Activated CD8-positive, alpha-beta T cell treated with anti-CD3 and anti-CD28 coated beads, Interleukin-2, amount 10 ng/mL, durations not matched to agents 7 days and 5 days (primary cell): Measurements from ENCODE around the gene BPTF. TPM values are rescaled to one million over a fixed set of nuclear protein-coding genes. Genes with fewer than 3 reads are reported as not detected.
"Not testable (repeated sequence)": the region's sequence is repeated elsewhere in the genome, so short reads cannot be mapped to it uniquely, and the experiment has no call there.

Experiments used
- ATAC-seq: fragments of 150-1000 bp; cut with Tn5 transposase; one replicate; pipeline ENCODE4 v1.10.0; 2021; ENCODE audit warnings: moderate library complexity
- CTCF ChIA-PET: fragments of 350-600 bp; sonication (Branson Sonifier 250); formaldehyde crosslinking; loops from one replicate; lab custom pipeline; 2021; ENCODE audit warnings: antibody characterized with exemption; lab: Charles Lee
- POLR2A ChIA-PET: fragments of 350-600 bp; sonication (Branson Sonifier 250); formaldehyde crosslinking; loops from one replicate; lab custom pipeline; 2021; ENCODE audit warnings: antibody characterized with exemption; lab: Charles Lee
- DNase-seq: peaks from one replicate; pipeline ENCODE4 v3.0.0-alpha.2; 2020
- H3K27ac Mint-ChIP-seq: one replicate; pipeline ENCODE4 v1.8.0; 2021; ENCODE audit warnings: mild to moderate bottlenecking, mixed read lengths
- H3K27me3 Mint-ChIP-seq: one replicate; pipeline ENCODE4 v1.8.0; 2021; ENCODE audit warnings: low read depth, mixed read lengths
- H3K36me3 Mint-ChIP-seq: one replicate; pipeline ENCODE4 v1.8.0; 2021; ENCODE audit warnings: low read depth, mixed read lengths
- H3K4me1 Mint-ChIP-seq: one replicate; pipeline ENCODE4 v1.8.0; 2021; ENCODE audit warnings: low read depth, mixed read lengths
- H3K4me3 Mint-ChIP-seq: one replicate; pipeline ENCODE4 v1.8.0; 2021; ENCODE audit warnings: mild to moderate bottlenecking, mixed read lengths
- H3K9me3 Mint-ChIP-seq: one replicate; pipeline ENCODE4 v1.8.0; 2022; ENCODE audit warnings: mixed read lengths; ENCODE audit not compliant: insufficient read depth
- total RNA-seq, 2 experiments: library from RNA; stranded (reverse); gene quantifications; one replicate each; pipeline ENCODE4 v1.2.3, GENCODE V29; 2021

BPTF gene
- total RNA-seq, 2 experiments from 2014 or later: 85.9 to 87.0 TPM

DNA sequence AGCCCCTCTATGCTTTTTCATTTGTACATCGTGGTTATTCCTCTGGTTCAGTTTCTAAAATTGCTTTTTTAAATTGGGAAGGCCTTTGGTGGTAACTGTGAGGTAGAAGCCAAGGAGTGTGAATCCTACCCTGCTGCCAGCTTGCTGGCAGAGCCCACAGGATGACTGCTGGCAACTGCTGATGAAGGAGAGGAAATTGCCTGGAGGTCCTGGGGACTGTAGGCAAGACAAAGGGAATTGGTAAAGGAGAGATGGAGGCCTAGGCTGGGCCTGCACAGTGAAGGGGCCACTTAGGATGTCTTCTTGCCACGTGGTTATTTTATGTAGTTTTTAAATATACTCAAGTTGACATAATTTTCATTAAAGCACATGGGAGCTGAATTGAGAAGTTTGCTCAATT is 155.2 kb downstream of the BPTF start:
- Mint-ChIP-seq H3K4me1 (no peaks in the 10 kb centered on the region), H3K36me3 (peaks cover 29% of the 10 kb centered on the region), H3K27ac (peak overlapping the region; percentile 66), H3K9me3 (no peaks in the 10 kb centered on the region), H3K4me3 (no peak overlapping the region), H3K27me3 (no peaks in the 10 kb centered on the region)
- POLR2A ChIA-PET: no interaction called here
- ATAC-seq (no peak), DNase-seq (no peak)
- CTCF ChIA-PET: no interaction called here

DNA sequence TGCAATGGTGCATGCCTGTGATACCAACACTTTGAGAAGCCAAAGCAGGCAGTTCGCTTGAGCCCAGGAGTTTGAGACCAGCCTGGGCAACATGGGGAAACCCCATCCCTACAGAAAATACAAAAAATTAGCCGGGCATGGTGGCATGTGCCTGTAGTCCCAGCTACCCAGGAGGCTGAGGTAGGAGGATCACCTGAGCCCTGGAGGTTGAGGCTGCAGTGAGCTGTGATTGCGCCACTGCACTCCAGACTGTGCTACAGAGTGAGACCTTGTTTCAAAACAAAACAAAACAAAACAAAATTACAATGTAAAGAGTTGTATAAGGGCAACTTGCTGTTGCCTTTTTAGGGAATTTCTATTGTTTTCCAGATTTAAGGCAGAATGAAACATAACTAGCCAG is 155.6 kb downstream of the BPTF start:
- H3K36me3 Mint-ChIP-seq: peaks cover 24% of the 10 kb centered on the region
- H3K27ac Mint-ChIP-seq, H3K27me3 Mint-ChIP-seq, H3K4me3 Mint-ChIP-seq, POLR2A ChIA-PET, DNase-seq, H3K9me3 Mint-ChIP-seq, ATAC-seq, CTCF ChIA-PET, H3K4me1 Mint-ChIP-seq: not testable (repeated sequence)

DNA sequence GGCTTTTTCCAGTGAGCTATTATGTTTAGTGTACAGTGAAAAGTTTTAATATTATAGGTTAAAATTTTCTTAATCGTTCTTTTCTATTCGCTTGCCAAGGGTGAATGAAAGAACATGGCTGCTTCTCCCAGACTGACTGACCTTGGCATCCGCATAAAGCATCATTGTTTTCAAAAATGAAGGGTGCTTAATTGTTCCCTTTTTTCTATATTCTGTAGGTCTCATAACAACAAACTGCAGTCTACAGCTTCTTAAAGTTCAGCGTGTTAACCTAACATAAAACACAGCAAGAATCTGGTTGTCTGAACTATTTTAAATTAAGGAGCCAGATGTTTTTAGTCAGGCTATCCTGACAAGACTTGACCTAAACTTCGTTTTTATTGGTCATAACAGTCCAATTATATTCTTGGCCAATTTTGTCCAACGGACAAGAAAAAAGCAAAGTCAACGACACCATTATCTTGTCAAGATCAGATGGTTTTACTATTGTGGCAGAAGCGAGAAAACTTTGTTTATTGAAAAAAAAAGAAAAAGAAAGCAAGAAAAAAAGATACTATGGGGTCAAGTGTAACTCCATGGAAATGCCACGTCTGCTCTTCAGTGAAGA is 156.8 kb downstream of the BPTF start:
- no peak overlapping the region for H3K4me3 Mint-ChIP-seq
- H3K4me1 Mint-ChIP-seq: no peaks in the 10 kb centered on the region
- H3K27ac Mint-ChIP-seq: no peak overlapping the region
- ATAC-seq: no peak
- H3K36me3 Mint-ChIP-seq: peaks cover 17% of the 10 kb centered on the region
- no peaks in the 10 kb centered on the region for H3K9me3 Mint-ChIP-seq
- ChIA-PET CTCF (no interaction called here), POLR2A (interaction anchor here (0.6 kb wide), 1 partner anchor 93 kb away, joined by 3 read pairs; no protein-coding TSS in a partner anchor)
- no peak for DNase-seq
- no peaks in the 10 kb centered on the region for H3K27me3 Mint-ChIP-seq

DNA sequence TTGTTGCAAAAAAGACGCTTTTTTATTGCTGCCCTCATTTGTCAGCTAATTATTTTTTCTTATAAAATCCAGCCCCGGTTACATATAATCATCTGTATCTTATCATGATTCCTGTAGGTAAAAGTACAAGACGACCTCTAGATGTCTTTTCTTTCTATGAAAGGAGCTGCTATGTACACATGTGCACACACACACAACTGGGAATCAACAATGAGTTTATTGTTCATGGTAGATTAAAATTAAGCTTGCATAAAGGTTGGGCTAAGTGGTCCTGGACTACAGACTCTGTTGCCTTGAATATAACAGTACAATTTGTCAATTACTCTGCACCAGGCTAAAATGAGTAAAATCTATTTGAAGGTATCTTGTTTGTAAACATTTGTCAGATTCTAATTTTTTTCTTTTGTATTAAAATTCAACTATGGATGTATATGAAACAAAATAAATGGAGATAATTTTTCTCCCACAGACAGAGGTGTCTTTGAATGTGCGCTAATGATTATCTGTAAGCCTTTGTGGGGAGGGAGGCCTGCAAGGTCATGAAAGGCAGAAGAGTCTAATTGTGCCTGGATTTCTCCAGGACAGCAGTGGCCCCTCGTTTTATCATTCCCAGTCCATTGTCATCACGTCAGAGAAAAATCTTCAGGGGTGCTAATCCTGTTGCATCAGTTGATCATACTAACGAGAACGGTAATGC is 157.5 kb downstream of the BPTF start:
- Mint-ChIP-seq H3K4me3 (no peak overlapping the region), H3K36me3 (peaks cover 17% of the 10 kb centered on the region), H3K9me3 (no peaks in the 10 kb centered on the region), H3K27me3 (no peaks in the 10 kb centered on the region), H3K27ac (no peak overlapping the region), H3K4me1 (no peaks in the 10 kb centered on the region)
- ChIA-PET POLR2A (no interaction called here), CTCF (no interaction called here)
- DNase-seq (no peak), ATAC-seq (no peak)

DNA sequence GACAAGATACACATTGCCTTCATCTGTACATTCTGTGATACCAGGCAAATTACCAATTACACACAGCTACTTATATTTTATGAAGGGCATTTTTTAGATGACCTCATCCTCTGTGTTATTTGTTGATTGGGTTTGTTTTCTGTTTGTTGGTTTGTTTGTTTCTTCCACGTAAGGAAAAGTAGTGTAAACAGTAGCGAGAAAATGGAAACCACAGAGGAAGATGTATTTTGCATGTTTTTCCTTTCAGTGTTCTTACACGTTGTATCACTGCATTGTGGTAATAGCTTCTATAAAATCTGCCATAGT is 158.0 kb downstream of the BPTF start:
- Mint-ChIP-seq H3K36me3 (peaks cover 17% of the 10 kb centered on the region), H3K4me3 (no peak overlapping the region), H3K27ac (no peak overlapping the region), H3K27me3 (no peaks in the 10 kb centered on the region), H3K4me1 (no peaks in the 10 kb centered on the region), H3K9me3 (no peaks in the 10 kb centered on the region)
- CTCF ChIA-PET: no interaction called here
- DNase-seq (no peak), ATAC-seq (no peak)
- POLR2A ChIA-PET: no interaction called here

DNA sequence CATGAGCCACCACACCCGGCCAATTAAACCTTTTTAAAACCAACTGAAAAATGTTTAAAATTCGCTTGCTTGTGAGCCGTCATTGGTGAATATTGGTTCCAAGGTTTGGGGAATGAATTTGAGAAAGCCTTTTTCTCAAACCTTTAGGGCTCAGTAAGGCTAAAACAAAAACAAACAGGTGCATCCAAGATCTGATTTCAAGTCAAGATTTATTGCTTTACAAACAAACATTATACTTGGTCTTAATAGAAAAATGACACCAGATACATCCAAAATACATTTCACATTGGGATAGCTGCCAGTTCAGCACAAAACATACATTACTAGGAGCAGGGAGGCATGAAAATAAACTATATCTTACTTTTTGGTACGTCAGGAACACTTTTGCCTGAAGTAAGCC is 165.6 kb downstream of the BPTF start:
- Mint-ChIP-seq H3K27me3 (peaks cover 10% of the 10 kb centered on the region), H3K36me3 (peaks cover 5% of the 10 kb centered on the region), H3K4me3 (no peak overlapping the region), H3K4me1 (peaks cover 23% of the 10 kb centered on the region), H3K9me3 (no peaks in the 10 kb centered on the region), H3K27ac (no peak overlapping the region)
- DNase-seq: no peak
- ChIA-PET CTCF (interaction anchor here (1.0 to 1.7 kb wide), 3 partner anchors 21 to 31 kb away, joined by 3 to 5 read pairs (median 3); no protein-coding TSS in a partner anchor), POLR2A (no interaction called here)
- ATAC-seq: no peak

DNA sequence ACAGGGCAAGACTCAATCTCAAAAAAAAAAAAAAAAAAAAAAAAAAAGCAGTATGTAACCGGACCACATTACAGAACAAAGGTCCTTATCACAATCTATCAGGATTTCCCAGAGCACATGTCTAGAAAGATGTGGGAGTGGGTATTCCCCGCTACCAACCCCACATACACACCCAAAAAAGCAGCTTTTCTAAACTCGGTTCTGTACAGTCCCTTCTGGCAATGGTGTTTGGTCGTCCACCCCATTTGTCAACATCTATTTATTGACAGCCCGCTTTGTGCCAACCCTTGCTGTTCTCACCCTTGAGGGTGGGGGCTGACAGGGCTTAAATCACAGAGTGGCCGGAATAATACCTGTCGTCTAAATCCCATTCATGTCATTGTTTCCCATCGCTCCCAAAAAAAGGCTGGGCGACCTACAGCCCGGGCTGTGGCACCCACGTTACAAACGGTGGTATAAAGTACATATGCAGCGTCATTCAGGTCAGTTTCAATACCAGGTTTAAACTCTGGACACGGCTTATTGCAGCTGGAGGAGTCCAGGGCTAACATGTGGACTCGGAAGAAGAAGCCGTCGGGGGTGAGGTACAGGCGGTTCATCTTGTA is 167.3 kb downstream of the BPTF start:
- POLR2A ChIA-PET: interaction anchor here (1.3 kb wide), 1 partner anchor 43 kb away, joined by 3 read pairs; the partner anchor contains the start of gene KPNA2
- CTCF ChIA-PET: interaction anchor here (1.7 kb wide), 1 partner anchor 19 kb away, joined by 5 read pairs; no protein-coding TSS in a partner anchor
- Mint-ChIP-seq H3K27ac (peak overlapping the region; percentile 88), H3K4me1 (peaks cover 31% of the 10 kb centered on the region), H3K27me3 (peaks cover 21% of the 10 kb centered on the region), H3K4me3 (peak overlapping the region; percentile 94), H3K9me3 (no peaks in the 10 kb centered on the region), H3K36me3 (peaks cover 5% of the 10 kb centered on the region)
- no peak for DNase-seq
- ATAC-seq: no peak

DNA sequence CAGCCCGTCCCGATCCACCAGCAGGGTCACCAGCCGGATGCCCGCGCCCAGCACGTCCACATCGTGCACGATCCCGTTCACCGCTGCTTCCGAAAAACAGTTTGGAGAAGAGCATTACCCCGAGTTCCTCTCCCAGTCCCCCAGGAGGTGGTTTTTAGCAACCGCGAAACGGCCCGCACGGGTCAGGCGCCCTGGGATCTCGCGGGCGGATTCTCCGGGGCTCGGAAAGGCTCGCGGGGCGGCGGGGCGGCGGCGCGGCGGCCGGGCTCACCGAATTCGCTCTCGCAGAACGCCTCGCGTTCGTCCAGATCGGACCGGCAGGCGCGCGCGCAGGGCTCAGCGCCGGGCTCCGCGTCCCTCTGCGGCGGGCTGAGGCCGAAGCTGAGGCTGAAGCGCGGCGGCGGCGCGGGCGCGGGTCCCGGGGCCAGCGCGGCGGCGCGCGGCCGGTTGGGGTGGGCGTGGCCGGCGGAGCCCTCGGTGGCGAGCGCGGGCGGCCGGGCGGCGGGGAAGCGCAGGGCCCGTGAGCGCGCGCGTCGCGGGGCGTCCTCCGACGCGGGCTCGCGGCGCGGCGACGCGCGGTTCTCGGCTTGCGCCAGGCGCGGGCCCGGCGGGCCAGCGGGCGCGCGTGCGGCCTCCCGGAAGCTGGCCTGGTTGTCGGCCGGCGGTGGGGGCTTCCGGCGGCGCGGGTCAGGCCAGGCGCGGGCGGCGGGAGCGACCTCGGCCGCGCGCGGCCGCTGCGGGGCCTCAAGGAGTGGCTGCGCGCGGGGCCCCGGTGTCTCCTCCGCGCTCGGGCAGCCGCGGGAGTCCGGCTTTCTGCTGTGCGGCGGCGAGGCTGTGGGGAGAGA is 168.1 kb downstream of the BPTF start:
- peaks cover 31% of the 10 kb centered on the region for H3K4me1 Mint-ChIP-seq
- CTCF ChIA-PET: interaction anchor here (1.4 kb wide), 2 partner anchors 34 to 44 kb away, joined by 3 read pairs; no protein-coding TSS in a partner anchor
- ATAC-seq (peak; percentile 70), DNase-seq (peak; percentile 69)
- peak overlapping the region; percentile 94 for H3K4me3 Mint-ChIP-seq
- peak overlapping the region; percentile 88 for H3K27ac Mint-ChIP-seq
- peaks cover 23% of the 10 kb centered on the region for H3K27me3 Mint-ChIP-seq
- POLR2A ChIA-PET: interaction anchor here (1.3 to 2.1 kb wide), 2 partner anchors 27 to 42 kb away, joined by 3 to 6 read pairs; partner anchors contain the start of gene KPNA2
- H3K9me3 Mint-ChIP-seq: no peaks in the 10 kb centered on the region
- H3K36me3 Mint-ChIP-seq: peaks cover 5% of the 10 kb centered on the region

DNA sequence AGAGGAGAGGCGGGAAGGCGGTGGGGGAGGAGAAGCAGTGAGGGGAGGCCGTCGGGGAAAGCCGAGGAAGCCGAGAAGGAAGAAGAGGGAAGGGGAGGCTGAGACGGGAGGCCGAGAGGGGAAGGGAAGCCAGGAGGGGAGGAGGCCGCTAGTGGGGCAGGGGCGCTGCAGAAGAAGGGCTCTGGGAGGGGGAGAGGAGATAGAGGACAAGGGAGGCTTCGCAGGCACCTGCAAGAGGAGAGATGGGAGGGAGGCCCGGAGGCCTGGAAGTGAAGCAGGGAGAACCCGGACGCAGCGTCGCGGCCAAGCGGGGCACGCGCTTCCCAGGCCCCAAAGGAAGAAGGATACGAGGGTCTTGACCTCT is 168.7 kb downstream of the BPTF start:
- peak; percentile 4 for ATAC-seq
- Mint-ChIP-seq H3K4me3 (peak overlapping the region; percentile 75), H3K36me3 (peaks cover 5% of the 10 kb centered on the region), H3K27me3 (peaks cover 26% of the 10 kb centered on the region), H3K4me1 (peaks cover 31% of the 10 kb centered on the region), H3K27ac (peak overlapping the region; percentile 86), H3K9me3 (no peaks in the 10 kb centered on the region)
- no peak for DNase-seq
- ChIA-PET CTCF (interaction anchor here (1.4 kb wide), 2 partner anchors 35 to 43 kb away, joined by 3 read pairs; no protein-coding TSS in a partner anchor), POLR2A (interaction anchor here (0.7 to 2.1 kb wide), 3 partner anchors 26 to 41 kb away, joined by 3 to 6 read pairs (median 3); partner anchors contain the start of gene KPNA2)

DNA sequence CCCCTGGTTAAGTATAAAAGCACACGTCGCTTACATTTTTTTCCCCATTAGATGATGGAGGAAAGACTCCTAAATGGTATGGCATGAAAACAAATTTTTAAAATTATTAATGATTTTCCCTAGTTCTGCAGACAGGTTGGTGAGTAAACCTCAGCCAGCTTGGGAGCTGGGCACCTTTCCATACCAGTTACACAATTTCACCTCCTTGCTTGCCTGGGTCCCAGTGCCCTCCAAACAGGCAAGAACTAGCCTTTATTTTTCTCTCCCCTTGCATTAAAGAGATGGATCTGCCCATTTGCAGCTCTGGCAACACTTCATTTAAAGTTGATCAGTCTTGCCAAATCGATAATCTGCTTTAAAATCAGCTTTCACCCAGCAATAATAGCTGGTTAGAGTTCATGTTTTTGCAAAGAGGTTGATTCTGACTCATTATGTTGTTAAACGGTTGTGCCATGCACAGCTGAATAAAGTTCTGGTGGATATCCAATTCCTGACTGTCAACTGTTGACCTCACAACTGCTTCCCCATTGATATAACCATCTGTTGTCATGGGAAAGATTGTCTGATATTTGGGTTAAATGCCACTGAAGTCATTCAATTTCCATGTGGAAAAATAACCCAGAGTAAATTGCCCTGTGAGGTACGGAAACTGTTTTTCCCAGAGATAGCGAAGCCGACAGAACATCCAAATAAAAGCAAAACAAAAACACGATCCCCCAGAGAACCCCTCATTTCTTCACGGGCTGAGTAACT is 169.7 kb downstream of the BPTF start:
- no peak overlapping the region for H3K27ac Mint-ChIP-seq
- ATAC-seq (no peak), DNase-seq (no peak)
- no peaks in the 10 kb centered on the region for H3K9me3 Mint-ChIP-seq
- H3K36me3 Mint-ChIP-seq: peaks cover 5% of the 10 kb centered on the region
- peaks cover 31% of the 10 kb centered on the region for H3K4me1 Mint-ChIP-seq
- ChIA-PET POLR2A (interaction anchor here (0.7 to 2.1 kb wide), 3 partner anchors 25 to 554 kb away, joined by 3 to 6 read pairs (median 6); partner anchors contain the start of gene KPNA2), CTCF (interaction anchor here (0.8 to 2.1 kb wide), 6 partner anchors 9 to 42 kb away, joined by 3 to 8 read pairs (median 4); no protein-coding TSS in a partner anchor)
- peak overlapping the region; percentile 75 for H3K4me3 Mint-ChIP-seq
- H3K27me3 Mint-ChIP-seq: peaks cover 26% of the 10 kb centered on the region
